GM19023 (cell line): Measurements from ENCODE around the gene STUB1.
"Not testable (repeated sequence)": the region's sequence is repeated elsewhere in the genome, so short reads cannot be mapped to it uniquely, and the experiment has no call there.

ENCODE experiments used
- ATAC-seq: cut with Tn5 transposase; IDR thresholded peaks from one replicate; pipeline ENCODE4 v1.9.1; 2021; ENCODE audit warnings: mild to moderate bottlenecking, moderate library complexity; ENCODE audit not compliant: unreplicated experiment

The STUB1 gene

DNA sequence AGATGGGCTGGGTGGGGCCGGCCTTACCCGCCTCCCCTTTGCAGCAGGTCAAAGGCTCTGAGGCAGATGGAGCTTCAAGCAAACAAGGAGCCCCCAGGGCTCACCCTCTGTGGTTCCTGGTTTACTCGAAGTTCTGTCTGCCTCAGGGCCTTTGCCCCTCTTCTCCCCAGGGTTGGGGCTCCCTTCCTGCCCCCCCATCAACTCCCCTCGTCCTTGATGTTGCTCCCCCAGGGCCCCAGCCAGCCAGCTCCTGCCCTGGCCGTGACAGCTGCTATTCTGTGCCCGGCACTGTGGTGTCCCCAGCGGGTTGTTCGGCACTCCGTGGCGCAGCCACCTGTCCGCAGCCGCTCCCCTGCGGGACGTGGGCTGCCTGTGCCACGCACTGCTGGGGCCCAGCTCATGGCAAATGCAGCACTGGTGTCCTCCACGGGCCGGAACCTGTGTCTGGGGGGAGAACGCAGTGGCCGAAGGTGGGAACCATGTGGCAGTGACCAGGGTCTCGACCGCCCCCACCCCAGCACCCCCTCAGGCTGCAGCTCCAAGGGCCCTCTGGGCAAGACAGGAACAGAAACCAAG lies 30.4 kb downstream of the STUB1 start:
- no peak for ATAC-seq

DNA sequence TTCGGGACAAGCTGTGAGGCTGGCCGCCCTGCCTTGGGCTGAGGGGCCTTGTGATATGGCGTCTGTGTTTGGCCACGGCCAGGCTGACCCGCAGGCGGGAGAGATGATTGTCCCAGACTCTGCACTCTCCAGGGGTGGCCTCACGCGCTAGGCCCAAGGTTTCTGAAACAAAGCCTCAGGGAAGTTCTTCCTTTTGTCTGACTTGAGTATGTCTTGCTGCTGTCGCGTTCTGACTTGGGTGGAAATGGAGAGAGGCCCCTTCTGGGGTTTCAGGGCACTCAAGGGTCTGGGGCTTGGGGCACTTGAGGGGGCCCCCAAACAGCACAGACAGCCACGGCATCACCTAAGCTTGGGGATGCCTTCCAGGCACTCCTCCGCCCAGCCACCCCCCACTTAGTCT lies 30.9 kb downstream of the STUB1 start:
- no peak for ATAC-seq

DNA sequence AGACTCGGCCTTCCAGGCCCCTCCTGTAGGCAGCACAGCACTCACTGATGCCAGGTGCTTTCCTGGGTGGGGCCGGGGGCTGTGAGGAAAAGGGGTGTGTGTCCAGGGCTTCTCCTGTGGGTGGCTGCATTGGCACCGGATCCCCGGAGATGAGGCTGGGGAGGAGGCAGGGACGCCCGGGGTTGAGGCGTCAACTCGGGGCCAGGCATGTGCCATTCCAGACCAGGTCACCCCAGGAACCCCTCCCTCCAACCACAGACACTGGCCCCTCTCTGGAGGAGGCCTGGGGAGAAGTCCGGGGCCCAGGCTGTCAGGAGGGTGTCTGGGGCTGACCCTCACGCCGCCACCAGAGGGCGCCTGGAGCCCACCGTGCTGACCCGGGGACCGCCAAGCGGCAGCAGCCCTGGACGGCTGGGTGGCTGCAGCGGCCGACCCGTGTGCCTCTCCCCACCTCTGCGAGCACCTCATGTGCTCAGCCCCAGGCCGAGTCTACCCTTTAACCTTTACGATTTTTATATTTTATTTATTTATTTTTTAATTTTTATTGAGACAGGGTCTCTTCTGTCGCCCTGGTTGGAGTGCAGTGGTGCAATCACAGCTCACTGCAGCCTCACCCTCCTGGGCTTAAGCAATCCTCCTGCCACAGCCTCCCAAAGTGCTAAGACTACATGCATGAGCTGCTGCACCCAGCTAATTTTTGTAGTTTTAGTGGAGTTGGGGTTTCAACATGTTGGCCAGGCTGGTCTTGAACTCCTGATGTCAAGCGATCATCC lies 31.5 kb downstream of the STUB1 start:
- ATAC-seq: no peak

DNA sequence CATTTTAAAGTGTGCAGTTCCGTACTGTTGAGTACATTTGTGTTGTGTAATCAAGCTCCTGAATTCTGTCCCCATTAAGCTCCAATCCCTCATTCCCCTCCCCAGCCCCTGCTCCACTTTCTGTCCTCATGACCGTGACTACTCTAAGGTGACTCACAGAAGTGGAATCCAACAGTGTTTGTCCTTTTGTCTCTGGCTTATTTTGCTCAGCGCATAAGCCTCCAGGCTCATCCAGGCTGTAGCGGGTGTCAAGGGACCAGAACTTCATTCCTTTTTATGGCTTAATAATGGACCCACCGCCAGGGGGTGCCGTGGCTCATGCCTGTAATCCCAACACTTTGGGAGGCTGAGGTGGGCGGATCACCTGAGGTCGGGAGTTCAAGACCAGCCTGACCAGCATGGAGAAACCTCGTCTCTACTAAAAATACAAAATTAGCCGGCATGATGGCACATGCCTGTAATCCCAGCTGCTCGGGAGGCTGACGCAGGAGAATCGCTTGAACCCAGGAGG lies 32.6 kb downstream of the STUB1 start:
- not testable (repeated sequence) for ATAC-seq

DNA sequence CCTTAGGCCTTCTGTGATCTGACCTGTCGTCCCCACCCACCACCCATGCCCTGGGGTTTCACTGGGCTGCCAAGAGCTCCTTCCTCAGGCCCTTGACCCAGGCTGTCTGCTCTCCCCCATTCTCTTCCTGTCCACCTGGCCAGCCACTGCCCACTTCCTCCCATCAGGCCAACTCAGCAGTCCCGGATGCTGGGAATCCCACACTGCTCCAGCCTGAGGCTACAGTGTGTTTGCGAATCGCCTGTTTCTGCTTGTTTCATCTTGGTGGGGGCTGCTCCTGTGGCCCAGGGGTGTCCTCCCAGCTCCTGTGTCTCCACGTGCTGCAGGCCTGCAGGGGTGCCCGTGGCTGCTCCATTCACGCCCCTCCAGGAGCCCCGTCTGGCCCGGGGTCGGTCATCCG lies 33.9 kb downstream of the STUB1 start:
- ATAC-seq: no peak

DNA sequence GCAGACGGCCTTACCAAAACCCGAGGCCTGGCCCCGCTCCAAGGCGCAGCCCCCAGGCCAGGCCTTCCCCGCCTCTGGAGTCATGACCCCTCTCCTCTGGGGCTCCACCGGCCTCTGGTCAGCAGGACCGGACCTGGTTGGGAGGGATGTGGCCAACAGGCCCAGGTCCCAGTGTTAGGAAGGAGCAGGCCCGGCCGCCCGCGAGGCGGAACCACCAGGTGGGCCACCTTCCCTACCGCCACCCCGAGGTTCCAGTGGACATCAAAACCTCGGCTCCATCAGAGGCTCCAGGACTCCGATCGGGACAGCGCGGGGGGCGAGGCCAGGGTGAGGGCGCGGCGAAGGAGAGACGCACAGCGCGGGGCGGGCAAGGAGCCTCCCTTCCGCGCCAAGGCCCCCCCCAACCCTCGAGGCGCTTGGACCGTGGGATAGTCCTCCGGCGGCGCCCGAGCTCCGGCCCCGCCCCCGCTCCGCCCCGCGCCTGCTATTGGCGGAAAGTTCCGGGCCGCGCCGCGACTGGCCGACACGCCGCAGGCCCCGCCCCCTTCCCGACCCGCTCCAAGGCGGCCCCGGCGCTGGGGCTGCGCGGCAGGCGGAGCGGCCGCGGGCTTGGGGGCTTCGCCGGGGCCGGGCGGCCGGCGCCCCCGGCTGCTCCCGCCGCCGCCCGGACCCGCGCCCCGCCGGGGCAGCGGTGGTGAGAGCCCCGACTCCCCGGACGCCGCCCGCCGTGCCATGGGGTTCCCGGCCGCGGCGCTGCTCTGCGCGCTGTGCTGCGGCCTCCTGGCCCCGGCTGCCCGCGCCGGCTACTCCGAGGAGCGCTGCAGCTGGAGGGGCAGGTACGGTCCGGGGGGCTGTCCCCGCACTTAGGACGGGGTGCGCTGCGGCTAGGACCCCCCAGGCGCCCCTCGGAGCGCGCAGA lies 34.6 kb downstream of the STUB1 start, which contains the start of gene METRN:
METRN (plus strand) TSS at position 561 of the 919 bp plus-strand sequence; CDS start at position 733, 172 bp downstream.
- ATAC-seq: peak; percentile 69

DNA sequence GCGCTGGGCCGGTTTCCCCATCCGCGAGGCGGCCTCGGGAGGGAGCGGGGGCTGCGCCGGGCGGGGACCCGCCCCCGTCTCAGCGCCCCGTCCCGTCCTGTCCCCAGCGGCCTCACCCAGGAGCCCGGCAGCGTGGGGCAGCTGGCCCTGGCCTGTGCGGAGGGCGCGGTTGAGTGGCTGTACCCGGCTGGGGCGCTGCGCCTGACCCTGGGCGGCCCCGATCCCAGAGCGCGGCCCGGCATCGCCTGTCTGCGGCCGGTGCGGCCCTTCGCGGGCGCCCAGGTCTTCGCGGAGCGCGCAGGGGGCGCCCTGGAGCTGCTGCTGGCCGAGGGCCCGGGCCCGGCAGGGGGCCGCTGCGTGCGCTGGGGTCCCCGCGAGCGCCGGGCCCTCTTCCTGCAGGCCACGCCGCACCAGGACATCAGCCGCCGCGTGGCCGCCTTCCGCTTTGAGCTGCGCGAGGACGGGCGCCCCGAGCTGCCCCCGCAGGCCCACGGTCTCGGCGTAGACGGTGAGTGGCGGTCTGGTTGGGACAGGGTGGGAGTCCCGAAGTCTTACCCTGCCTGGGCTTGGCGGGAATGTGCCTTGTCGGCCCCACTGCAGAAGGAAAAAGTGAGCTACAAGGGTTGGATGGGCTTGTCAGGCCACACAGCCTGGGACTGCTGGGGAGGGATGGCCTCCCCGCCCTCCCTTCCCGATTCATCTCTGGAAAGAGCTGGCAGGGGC lies 35.4 kb downstream of the STUB1 start:
- no peak for ATAC-seq

DNA sequence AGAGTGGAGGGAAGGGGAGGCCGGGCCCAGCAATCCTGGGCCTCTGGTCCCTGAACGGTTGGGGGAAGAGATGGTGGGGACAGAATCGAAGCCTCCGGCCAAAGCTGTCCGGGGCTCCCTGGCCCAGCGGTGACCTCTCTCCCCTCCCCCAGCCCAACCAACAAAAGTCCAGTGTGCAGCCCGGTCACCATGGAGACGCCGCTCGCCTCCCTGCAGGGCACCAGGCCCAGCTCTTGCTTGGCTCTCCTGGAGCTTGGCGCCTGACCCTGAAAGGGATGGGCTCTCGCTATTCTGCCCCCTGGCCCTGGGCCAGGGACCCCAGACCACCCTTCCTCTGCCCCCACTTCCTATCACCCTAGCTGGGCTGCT lies 36.0 kb downstream of the STUB1 start:
- no peak for ATAC-seq

DNA sequence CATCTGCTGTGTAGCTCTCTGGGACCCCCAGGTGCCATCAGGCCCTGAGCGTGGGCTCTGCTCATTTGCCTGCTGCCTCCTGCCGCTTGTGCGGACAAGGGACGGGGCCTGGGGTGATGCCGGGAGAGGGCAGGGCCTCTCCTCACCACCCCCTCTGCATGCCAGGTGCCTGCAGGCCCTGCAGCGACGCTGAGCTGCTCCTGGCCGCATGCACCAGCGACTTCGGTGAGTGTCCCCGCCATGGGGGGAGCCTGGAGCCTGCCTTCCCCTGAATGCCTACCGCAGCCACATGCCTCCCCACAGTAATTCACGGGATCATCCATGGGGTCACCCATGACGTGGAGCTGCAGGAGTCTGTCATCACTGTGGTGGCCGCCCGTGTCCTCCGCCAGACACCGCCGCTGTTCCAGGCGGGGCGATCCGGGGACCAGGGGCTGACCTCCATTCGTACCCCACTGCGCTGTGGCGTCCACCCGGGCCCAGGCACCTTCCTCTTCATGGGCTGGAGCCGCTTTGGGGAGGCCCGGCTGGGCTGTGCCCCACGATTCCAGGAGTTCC lies 36.6 kb downstream of the STUB1 start:
- ATAC-seq: no peak

DNA sequence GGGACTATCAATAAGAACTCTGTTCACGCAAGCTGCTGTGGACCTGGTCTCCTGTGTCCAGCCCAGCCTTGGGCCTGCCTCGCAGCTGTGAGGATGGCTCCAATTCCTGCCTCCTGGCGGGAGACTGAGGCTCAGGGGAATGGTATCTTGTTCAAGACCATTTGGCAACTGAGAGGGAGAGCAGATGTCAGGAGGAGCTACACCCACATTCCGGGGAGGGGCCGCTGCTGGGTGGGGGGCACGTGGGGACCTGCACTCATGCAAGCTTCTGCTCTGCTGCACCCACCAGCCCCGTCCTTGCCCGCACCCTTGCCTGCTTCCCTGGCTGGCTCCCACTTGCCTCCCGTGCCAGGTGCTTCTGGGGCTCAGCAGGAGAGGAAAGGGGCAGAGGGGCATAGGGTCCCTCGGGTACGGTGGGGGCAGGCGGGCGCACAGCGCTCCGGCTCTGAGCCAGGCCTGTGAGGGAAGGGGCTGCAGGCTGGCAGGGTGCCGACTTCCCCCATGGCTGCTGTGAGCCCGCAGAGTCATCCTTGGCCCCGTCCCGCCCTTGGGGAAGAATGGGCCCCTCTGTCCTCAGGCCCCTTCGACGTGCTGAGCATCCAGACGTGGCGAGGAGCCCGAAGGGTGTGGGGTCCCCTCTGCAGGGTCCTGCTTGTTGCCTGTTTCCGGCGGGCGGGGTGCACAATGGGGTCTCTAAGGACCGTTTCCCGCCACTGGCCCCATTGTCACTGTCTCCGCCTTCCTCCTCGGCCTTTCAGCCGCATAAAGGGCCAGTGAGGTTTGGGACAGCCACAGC lies 37.4 kb downstream of the STUB1 start:
- no peak for ATAC-seq

DNA sequence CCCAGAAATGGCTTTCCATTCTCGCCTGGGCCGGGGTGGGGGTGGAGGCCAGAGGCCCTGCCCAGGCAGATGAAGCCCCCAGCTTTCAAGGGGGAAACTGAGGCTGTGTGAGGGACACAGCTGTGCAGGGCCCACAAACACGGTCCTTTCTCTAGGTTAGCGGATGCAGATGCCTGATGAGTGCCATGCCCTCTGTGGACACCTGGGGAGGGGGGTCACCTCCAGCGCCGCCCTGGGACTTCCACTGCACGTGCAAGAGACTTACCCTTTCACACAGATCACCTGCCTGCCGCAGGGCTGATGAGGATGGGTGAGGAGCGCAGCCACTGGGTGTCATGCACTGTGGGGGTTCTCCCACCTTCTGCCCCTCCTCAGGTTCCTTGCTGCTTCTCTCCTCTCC lies 38.2 kb downstream of the STUB1 start:
- no peak for ATAC-seq

DNA sequence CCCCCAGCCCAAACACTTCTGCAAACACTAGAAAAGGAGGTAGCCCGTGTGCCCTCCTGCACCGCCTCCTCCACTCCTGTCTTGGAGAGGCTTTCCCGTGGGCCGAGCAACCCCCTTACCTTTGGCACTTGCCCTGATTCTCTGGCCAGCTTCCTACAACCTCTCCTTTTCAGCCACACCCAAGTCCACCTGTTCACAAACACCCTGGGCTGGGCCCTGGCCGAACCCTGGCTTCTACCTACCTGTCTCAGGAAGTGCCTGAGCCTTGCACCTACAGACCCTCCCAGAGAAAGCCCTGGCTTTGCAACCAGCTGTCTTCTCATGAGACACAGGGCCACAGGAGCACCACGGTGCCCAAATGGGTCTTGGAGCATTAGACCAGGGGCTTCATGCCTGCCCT lies 38.7 kb downstream of the STUB1 start:
- ATAC-seq: no peak

DNA sequence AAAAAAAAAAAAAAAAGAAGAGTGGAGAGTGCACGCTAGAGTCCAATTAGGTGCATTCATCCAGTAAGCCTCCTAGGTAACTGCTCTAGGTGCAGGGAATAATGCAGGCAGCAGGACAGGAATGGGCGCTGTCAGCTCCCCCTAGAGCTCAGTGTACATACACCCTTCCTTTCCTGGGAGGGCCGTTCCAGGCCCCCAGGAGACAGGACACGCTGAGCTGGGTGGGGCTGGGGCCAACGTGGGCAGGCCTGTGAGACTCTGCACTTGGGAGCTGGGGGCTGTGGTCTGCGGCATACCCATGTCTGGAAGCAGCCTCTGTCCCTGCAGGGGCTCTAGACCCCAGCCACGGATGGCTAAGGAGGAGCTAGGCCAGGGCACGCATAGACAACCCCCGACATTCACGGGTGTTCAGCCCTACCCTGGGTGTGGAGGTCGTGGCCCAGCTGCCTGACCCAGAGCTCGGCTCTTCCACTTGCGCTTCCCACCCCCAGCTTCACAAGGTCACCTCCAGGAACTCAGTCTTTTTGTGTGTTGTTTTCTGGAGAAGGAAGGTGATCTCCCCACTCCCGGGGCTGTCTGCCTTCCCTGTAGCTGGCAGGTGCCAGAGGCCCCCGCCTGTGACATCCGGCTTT lies 39.7 kb downstream of the STUB1 start:
- ATAC-seq: no peak

DNA sequence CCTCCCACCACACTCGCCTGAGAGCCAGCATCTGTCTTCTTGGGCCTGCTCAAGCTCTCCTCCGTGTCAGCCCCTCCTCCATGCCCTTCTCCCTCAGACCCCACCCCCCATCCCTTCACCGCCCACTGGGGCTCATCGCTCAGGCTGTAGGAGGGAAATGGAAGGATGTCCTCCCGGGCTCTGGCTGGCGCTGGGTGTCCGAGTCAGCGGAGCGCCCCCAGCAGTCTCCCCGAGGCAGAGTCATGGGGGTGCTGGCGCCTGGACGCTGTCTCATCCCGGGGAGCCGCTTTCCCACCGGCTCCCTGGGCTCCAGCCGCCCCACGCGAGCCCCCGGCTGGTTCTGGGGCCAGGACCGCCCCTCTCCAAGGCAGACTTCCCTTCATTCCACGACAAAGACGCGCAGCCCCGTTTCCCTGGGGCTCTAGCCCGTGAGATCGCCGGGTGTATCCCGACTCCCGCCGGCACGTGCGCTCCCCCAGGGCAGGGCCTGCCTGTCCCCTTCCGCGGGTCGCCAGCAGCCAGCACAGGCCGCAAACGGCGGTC lies 40.3 kb downstream of the STUB1 start:
- ATAC-seq: peak; percentile 18

DNA sequence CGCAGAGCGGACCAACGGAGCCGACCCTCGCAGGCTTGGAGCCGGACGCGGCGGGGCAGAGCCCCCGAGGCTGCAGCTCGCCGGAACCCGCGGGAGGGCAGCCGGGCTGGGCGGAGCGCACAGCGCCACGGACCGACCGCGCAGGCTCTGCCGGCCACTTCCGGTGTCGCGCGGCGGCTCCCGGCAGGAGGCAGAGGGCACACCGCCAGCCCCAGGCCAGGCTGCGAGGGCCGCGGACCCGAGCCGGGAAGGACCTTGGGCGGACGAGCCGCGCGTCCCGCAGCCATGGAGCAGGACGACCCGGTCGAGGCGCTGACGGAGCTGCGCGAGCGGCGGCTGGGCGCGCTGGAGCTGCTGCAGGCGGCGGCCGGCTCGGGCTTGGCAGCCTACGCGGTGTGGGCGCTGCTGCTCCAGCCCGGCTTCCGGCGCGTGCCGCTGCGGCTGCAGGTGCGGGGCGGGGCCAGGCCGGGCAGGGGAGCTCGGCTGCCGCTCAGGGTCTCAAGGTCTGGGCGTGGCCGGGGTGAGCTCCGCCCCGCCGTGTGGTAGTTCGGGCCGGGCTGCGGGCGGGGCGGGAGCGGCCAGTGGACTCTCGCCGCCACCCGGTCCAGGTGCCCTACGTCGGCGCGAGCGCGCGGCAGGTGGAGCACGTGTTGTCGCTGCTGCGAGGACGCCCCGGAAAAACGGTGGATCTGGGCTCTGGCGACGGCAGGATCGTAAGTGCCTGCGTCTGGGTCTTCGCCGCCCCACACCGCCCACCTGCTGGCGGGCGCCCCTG lies 41.0 kb downstream of the STUB1 start, which contains the start of gene ANTKMT:
ANTKMT (plus strand) TSS at position 157 of the 775 bp plus-strand sequence; CDS start at position 286, 129 bp downstream.
- ATAC-seq: peak; percentile 72

DNA sequence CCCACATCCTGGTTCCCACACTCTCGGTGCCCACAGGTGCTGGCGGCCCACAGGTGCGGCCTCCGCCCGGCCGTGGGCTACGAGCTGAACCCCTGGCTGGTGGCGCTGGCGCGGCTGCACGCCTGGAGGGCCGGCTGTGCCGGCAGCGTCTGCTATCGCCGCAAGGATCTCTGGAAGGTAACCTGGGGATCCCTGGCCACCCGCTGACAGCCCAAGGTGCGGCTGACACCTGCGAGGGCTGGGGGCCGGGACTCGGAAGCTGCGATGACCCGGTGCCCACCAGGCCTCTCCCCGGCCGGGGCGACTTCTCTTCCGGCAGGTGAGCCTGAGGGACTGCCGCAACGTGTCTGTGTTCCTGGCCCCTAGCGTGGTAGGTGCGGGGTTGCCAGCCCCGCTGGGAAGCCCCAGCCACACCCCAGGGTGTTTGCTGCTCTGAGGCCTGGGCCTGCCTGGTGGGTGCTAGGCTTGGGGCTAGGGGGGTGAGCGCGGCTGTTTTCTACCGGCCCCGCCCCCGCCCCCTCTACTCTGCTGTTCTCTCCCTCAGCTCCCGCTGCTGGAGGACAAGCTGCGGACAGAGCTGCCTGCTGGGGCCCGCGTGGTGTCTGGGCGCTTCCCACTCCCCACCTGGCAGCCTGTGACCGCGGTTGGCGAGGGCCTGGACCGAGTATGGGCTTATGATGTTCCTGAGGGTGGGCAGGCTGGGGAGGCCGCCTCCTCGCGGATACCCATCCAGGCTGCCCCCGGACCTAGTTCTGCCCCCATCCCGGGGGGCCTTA lies 41.7 kb downstream of the STUB1 start:
- ATAC-seq: no peak
